ENCODE data around the gene CCDC27. TPM values are rescaled to one million over a fixed set of nuclear protein-coding genes. Genes with fewer than 3 reads are reported as not detected.
A peak's percentile ranks its signal among the peaks of the same experiment; 100 is the strongest.

Gene CCDC27
- total and polyA plus RNA-seq, 2 of the 8 experiments (the other 6 are each of a cell fraction or from before 2014, with no cell fraction given) = 0.15 TPM; not detected in 1

- Histone ChIP-seq H2BK20ac (ENCODE audit: low read length) (no peak overlapping the region), H3K36me3 (ENCODE audit: control insufficient read depth in 2 of 4, insufficient read depth in 4 of 4, low read length in 3 of 4) (no peaks in the 10 kb centered on the region), H3K79me2 (ENCODE audit: control insufficient read depth in 1 of 2, insufficient read depth in 2 of 2, low read length in 2 of 2) (peaks cover 3 to 12% of the 10 kb centered on the region in 2 experiments; a peak in 2 of 4 replicates), H2BK12ac (ENCODE audit: low read depth, low read length) (peak overlapping the region; percentile 87; the same call in 1 of the 2 replicates), H3K4me1 (replicated peaks in 1 of 4; ENCODE audit: control insufficient read depth in 3 of 4, insufficient read depth in 4 of 4, low read length in 3 of 4) (peaks cover 0 to 6% (median 3%) of the 10 kb centered on the region in 4 experiments; a peak in 5 of 7 replicates), H4K91ac (replicated peaks; ENCODE audit: insufficient read length, low read length) (no peak overlapping the region), H3K9ac (replicated peaks in 1 of 4; ENCODE audit: extremely low read depth in 1 of 4, low read depth in 3 of 4, low read length in 3 of 4) (0 out of 7 replicates have a peak overlapping the region, but pooled peaks of 1 of the 4 experiments have one; percentile 28), H3K4ac (replicated peaks; ENCODE audit: insufficient read length, low read depth, low read length) (no peak overlapping the region), H3K4me2 (ENCODE audit: insufficient read depth in 1 of 2, low read depth in 2 of 2, low read length in 2 of 2) (no peak overlapping the region), H3K23ac (ENCODE audit: insufficient read length) (no peak overlapping the region), H4K5ac (ENCODE audit: insufficient read length, low read depth, low read length) (no peak overlapping the region), H2BK15ac (ENCODE audit: low read length) (0 out of 2 replicates have a peak overlapping the region, but pooled peaks have one; percentile 92), H4K20me1 (replicated peaks in 1 of 2; ENCODE audit: control insufficient read depth in 1 of 2, insufficient read depth in 2 of 2, low read length in 2 of 2) (peaks cover 0 to 5% of the 10 kb centered on the region in 2 experiments), H3K27me3 (replicated peaks in 1 of 4; ENCODE audit: control insufficient read depth in 3 of 4, extremely low read depth in 1 of 4, insufficient read depth in 3 of 4, low read length in 3 of 4) (no peaks in the 10 kb centered on the region; a peak in 2 of 7 replicates), H2BK120ac (replicated peaks; ENCODE audit: low read depth, low read length) (no peak overlapping the region), H3K14ac (ENCODE audit: insufficient read length) (no peak overlapping the region), H2AK5ac (ENCODE audit: low read depth, low read length) (0 out of 2 replicates have a peak overlapping the region, but pooled peaks have one; percentile 82), H3K79me1 (ENCODE audit: low read depth, low read length) (peaks cover 2% of the 10 kb centered on the region), H3K4me3 (ENCODE audit: extremely low read depth in 1 of 4, insufficient read depth in 2 of 4, low read depth in 3 of 4, low read length in 4 of 4) (no peak overlapping the region), H2AFZ (ENCODE audit: low read length) (0 out of 2 replicates have a peak overlapping the region, but pooled peaks have one; percentile 18), H3K18ac (ENCODE audit: extremely low read depth, low read length) (no peak overlapping the region), H3K23me2 (ENCODE audit: low read depth, low read length) (peaks cover 10% of the 10 kb centered on the region; the same call in 1 of the 2 replicates), H3K56ac (replicated peaks; ENCODE audit: insufficient read length, low read depth, low read length) (no peak overlapping the region), H3K27ac (ENCODE audit: low read depth, low read length) (no peak overlapping the region), H2BK5ac (ENCODE audit: low read depth, low read length) (no peak overlapping the region), H4K8ac (ENCODE audit: extremely low read depth, insufficient read depth, low read length) (no peak overlapping the region), H3K9me3 (ENCODE audit: insufficient read depth in 2 of 2, low read depth in 1 of 2, low read length in 1 of 2) (no peaks in the 10 kb centered on the region; a peak in 1 of 4 replicates)
- POLR2A ChIA-PET (ENCODE audit: partially characterized antibody) = interaction anchor here (0.8 to 3.5 kb wide), 3 partner anchors 11 to 100 kb away, joined by 3 to 12 read pairs (median 4); partner anchors contain the start of gene C1orf174
- no peak for FAIRE-seq
- TF ChIP-seq BCL11A (IDR thresholded peaks at IDR 0.05; ENCODE audit: low read depth in 2 of 2, low read length in 2 of 2) (no peak), ATF3 (IDR thresholded peaks at IDR 0.05; ENCODE audit: insufficient read depth, low read depth, low read length) (no peak), BACH1 (IDR thresholded peaks at IDR 0.05; ENCODE audit: low read length) (no peak), SP2 (IDR thresholded peaks at IDR 0.05; ENCODE audit: low read length) (no peak), ATF2 (IDR thresholded peaks at IDR 0.05; ENCODE audit: low read length) (no peak), SIX5 (IDR thresholded peaks at IDR 0.05; ENCODE audit: low read depth, low read length) (no peak)
- CTCF ChIA-PET (ENCODE audit: partially characterized antibody) = interaction anchor here (0.8 to 5.2 kb wide), 5 partner anchors 11 to 57 kb away, joined by 3 to 40 read pairs (median 4); partner anchors contain the start of gene DFFB
- DNase-seq (ENCODE audit: low read depth in 1 of 2, low spot score in 2 of 2) = no peak
- WGBS, 2 experiments (ENCODE audit: extremely low coverage in 1 of 2, insufficient coverage in 1 of 2, insufficient read length in 1 of 2, insufficient replicate concordance in 2 of 2, low coverage in 1 of 2, low lambda C conversion rate in 2 of 2, missing lambda C conversion rate in 1 of 2) = 90% methylated on average over 10 of the region's 11 CpGs; no CpG with 5 or more reads in 1 of the 2 experiments
These were observed 47.9 kb downstream of the CCDC27 start for GRCh38 chr1:3799976-3800685.

Measured in H1 (cell line).